GDM1 (cell line): ENCODE results near the gene GLRX.

ENCODE experiments used
- DNase-seq: peaks from one replicate; lab custom pipeline; 2025; lab: John Stamatoyannopoulos, UW

GLRX gene

GRCh38 chr5:95780597-95780996 lies 41.9 kb downstream of the GLRX start:
- DNase-seq, result peak; percentile 3

- DNase-seq, result peak; percentile 7
Observed at GRCh38 chr5:95779611-95780010, 42.9 kb downstream of the GLRX start.

GRCh38 chr5:95778713-95779436 lies 43.7 kb downstream of the GLRX start:
- peak; percentile 27 for DNase-seq

GRCh38 chr5:95777441-95777840 lies 45.1 kb downstream of the GLRX start:
- DNase-seq, result no peak

GRCh38 chr5:95773335-95774059 lies 49.0 kb downstream of the GLRX start:
- DNase-seq, result peak; percentile 37

- no peak for DNase-seq
Observed at GRCh38 chr5:95771892-95772291, 50.6 kb downstream of the GLRX start.

GRCh38 chr5:95770830-95771708 lies 51.5 kb downstream of the GLRX start:
- no peak for DNase-seq

GRCh38 chr5:95768731-95769130 lies 53.8 kb downstream of the GLRX start:
- no peak for DNase-seq

- no peak for DNase-seq
Observed at GRCh38 chr5:95763941-95764340, 58.6 kb downstream of the GLRX start.
